Measurements from ENCODE around the gene EN1. TPM values are rescaled to one million over a fixed set of nuclear protein-coding genes. Genes with fewer than 3 reads are reported as not detected.

The EN1 gene
- total RNA-seq, 1 experiment from 2014 or later, result not detected

GRCh38 chr2:118856330-118856977 lies 9.0 kb upstream of the EN1 start:
- H3K27me3 ChIP-seq (replicated peaks; ENCODE audit: insufficient read depth, low read depth, low read length, poor library complexity), result peaks cover 98% of the 10 kb centered on the region
- ChIA-PET CTCF (no interaction called here), POLR2A (ENCODE audit: low non-redundant PET) (no interaction called here)
- BruUV-seq (replicated peaks), result no TSS peak
- peak overlapping the region; percentile 37 for H3K4me3 ChIP-seq (ENCODE audit: low read depth, low read length, poor library complexity, severe bottlenecking)
- H3K27ac ChIP-seq (ENCODE audit: low read depth, low read length, poor library complexity, severe bottlenecking), result no peak overlapping the region
- TF ChIP-seq CTCF (conservative IDR thresholded peaks at IDR 0.05; ENCODE audit: low read depth, low read length) (no peak), EZH2 (IDR thresholded peaks at IDR 0.05; ENCODE audit: borderline replicate concordance, low read depth, low read length, poor library complexity, severe bottlenecking) (no peak)
- no peak for DNase-seq (ENCODE audit: low spot score)
- intact Hi-C loops (cut with micrococcal nuclease; ENCODE audit: unreplicated experiment), result loop anchor here (5.0 to 10.0 kb wide), 3 partner anchors 319 to 809 kb away; no protein-coding TSS in a partner anchor
- H3K9me3 ChIP-seq (ENCODE audit: low read depth, low read length, poor library complexity, severe bottlenecking), result no peaks in the 10 kb centered on the region
- peaks cover 7% of the 10 kb centered on the region for H3K4me1 ChIP-seq (ENCODE audit: insufficient read depth, low read length, poor library complexity, severe bottlenecking)
- no peaks in the 10 kb centered on the region for H3K36me3 ChIP-seq (ENCODE audit: insufficient read depth, low read length, poor library complexity, severe bottlenecking)

GRCh38 chr2:118855451-118856279 lies 8.2 kb upstream of the EN1 start:
- Histone ChIP-seq H3K9me3 (ENCODE audit: low read depth, low read length, poor library complexity, severe bottlenecking) (no peaks in the 10 kb centered on the region), H3K4me1 (ENCODE audit: insufficient read depth, low read length, poor library complexity, severe bottlenecking) (peaks cover 7% of the 10 kb centered on the region), H3K27ac (ENCODE audit: low read depth, low read length, poor library complexity, severe bottlenecking) (no peak overlapping the region), H3K4me3 (ENCODE audit: low read depth, low read length, poor library complexity, severe bottlenecking) (peak overlapping the region; percentile 37), H3K27me3 (replicated peaks; ENCODE audit: insufficient read depth, low read depth, low read length, poor library complexity) (peaks cover 99% of the 10 kb centered on the region), H3K36me3 (ENCODE audit: insufficient read depth, low read length, poor library complexity, severe bottlenecking) (no peaks in the 10 kb centered on the region)
- no TSS peak for BruUV-seq (replicated peaks)
- POLR2A ChIA-PET (ENCODE audit: low non-redundant PET), result no interaction called here
- intact Hi-C loops (cut with micrococcal nuclease; ENCODE audit: unreplicated experiment), result loop anchor here (1.0 to 10.0 kb wide), 5 partner anchors 92 to 808 kb away; no protein-coding TSS in a partner anchor
- peak; percentile 12 for TF ChIP-seq EZH2 (IDR thresholded peaks at IDR 0.05; ENCODE audit: borderline replicate concordance, low read depth, low read length, poor library complexity, severe bottlenecking)
- TF ChIP-seq CTCF (conservative IDR thresholded peaks at IDR 0.05; ENCODE audit: low read depth, low read length), result peak; percentile 95
- CTCF ChIA-PET, result interaction anchor here (0.6 to 1.1 kb wide), 12 partner anchors 15 to 1019 kb away, joined by 3 to 11 read pairs (median 3); no protein-coding TSS in a partner anchor
- peak; percentile 91 for DNase-seq (ENCODE audit: low spot score)

GRCh38 chr2:118854507-118855345 lies 7.3 kb upstream of the EN1 start:
- no peaks in the 10 kb centered on the region for H3K9me3 ChIP-seq (ENCODE audit: low read depth, low read length, poor library complexity, severe bottlenecking)
- H3K27me3 ChIP-seq (replicated peaks; ENCODE audit: insufficient read depth, low read depth, low read length, poor library complexity), result peaks cover 99% of the 10 kb centered on the region
- no peak overlapping the region for H3K27ac ChIP-seq (ENCODE audit: low read depth, low read length, poor library complexity, severe bottlenecking)
- intact Hi-C loops (cut with micrococcal nuclease; ENCODE audit: unreplicated experiment), result loop anchor here (1.0 to 10.0 kb wide), 5 partner anchors 91 to 807 kb away; no protein-coding TSS in a partner anchor
- no peak for TF ChIP-seq EZH2 (IDR thresholded peaks at IDR 0.05; ENCODE audit: borderline replicate concordance, low read depth, low read length, poor library complexity, severe bottlenecking)
- no peak for TF ChIP-seq CTCF (conservative IDR thresholded peaks at IDR 0.05; ENCODE audit: low read depth, low read length)
- no TSS peak for BruUV-seq (replicated peaks)
- H3K36me3 ChIP-seq (ENCODE audit: insufficient read depth, low read length, poor library complexity, severe bottlenecking), result no peaks in the 10 kb centered on the region
- no peak for DNase-seq (ENCODE audit: low spot score)
- ChIA-PET CTCF (interaction anchor here (0.6 to 1.1 kb wide), 8 partner anchors 16 to 822 kb away, joined by 3 to 11 read pairs (median 4); no protein-coding TSS in a partner anchor), POLR2A (ENCODE audit: low non-redundant PET) (interaction anchor here (0.6 kb wide), 1 partner anchor 283 kb away, joined by 3 read pairs; no protein-coding TSS in a partner anchor)
- H3K4me3 ChIP-seq (ENCODE audit: low read depth, low read length, poor library complexity, severe bottlenecking), result peak overlapping the region; percentile 37
- peaks cover 7% of the 10 kb centered on the region for H3K4me1 ChIP-seq (ENCODE audit: insufficient read depth, low read length, poor library complexity, severe bottlenecking)
